H1 (cell line): ENCODE results near the gene METRN. TPM values are rescaled to one million over a fixed set of nuclear protein-coding genes. Genes with fewer than 3 reads are reported as not detected.

ENCODE experiments used
- CTCF ChIA-PET: fragments of 300-600 bp; sonication (Branson Sonifier 250); formaldehyde crosslinking; loops from one replicate; lab custom pipeline; 2021; ENCODE audit not compliant: partially characterized antibody; lab: Charles Lee
- POLR2A ChIA-PET: fragments of 300-600 bp; sonication (Branson Sonifier 250); formaldehyde crosslinking; loops from one replicate; lab custom pipeline; 2021; ENCODE audit warnings: inconsistent platforms; ENCODE audit not compliant: partially characterized antibody; lab: Charles Lee
- DNase-seq, 2 experiments: peaks; one replicate each; pipeline versions ENCODE4 v3.0.0 to v3.0.0-alpha.2; 2010 to 2022; ENCODE audit warnings: low spot score in 2 of 2, low read depth in 1 of 2, mixed read lengths in 1 of 2
- FAIRE-seq: peaks from 2 replicates; lab custom pipeline; 2011; peaks lifted over from hg19 to GRCh38; lab: Jason Lieb, UNC
- H2AFZ ChIP-seq: 2 replicates; pipeline ENCODE4 v1.8.1; 2012; ENCODE audit warnings: low read length, inconsistent platforms
- H2AK5ac ChIP-seq: 2 replicates; pipeline ENCODE4 v1.6.1; 2013; ENCODE audit warnings: low read depth, low read length
- H2BK120ac ChIP-seq: replicated peaks from 2 replicates; pipeline ENCODE3; 2013; ENCODE audit warnings: low read depth, low read length, inconsistent platforms
- H2BK12ac ChIP-seq: 2 replicates; pipeline ENCODE4 v1.6.1; 2013; ENCODE audit warnings: low read depth, low read length
- H2BK15ac ChIP-seq: 2 replicates; pipeline ENCODE4 v1.6.1; 2013; ENCODE audit warnings: low read length
- H2BK20ac ChIP-seq: 2 replicates; pipeline ENCODE4 v1.6.1; 2013; ENCODE audit warnings: low read length
- H2BK5ac ChIP-seq: 2 replicates; pipeline ENCODE4 v1.6.1; 2013; ENCODE audit warnings: low read depth, low read length
- H3K14ac ChIP-seq: 2 replicates; pipeline ENCODE4 v1.6.1; 2013; ENCODE audit warnings: inconsistent platforms; ENCODE audit not compliant: insufficient read length
- H3K18ac ChIP-seq: 2 replicates; pipeline ENCODE4 v1.6.1; 2013; ENCODE audit warnings: low read length; ENCODE audit errors: extremely low read depth
- H3K23ac ChIP-seq: 2 replicates; pipeline ENCODE4 v1.6.1; 2013; ENCODE audit warnings: inconsistent platforms; ENCODE audit not compliant: insufficient read length
- H3K23me2 ChIP-seq: 2 replicates; pipeline ENCODE4 v1.6.1; 2013; ENCODE audit warnings: low read depth, low read length
- H3K27ac ChIP-seq: 2 replicates; pipeline ENCODE4 v1.6.1; 2011; ENCODE audit warnings: low read depth, low read length, inconsistent platforms
- H3K27me3 ChIP-seq, 4 experiments: replicated peaks in 1 of 4; 1 replicate in 1 of 4; 2 replicates in 3 of 4; pipeline versions ENCODE4 v1.6.1 to v1.8.1; 2011 to 2013; ENCODE audit warnings: low read length in 3 of 4, mild to moderate bottlenecking in 3 of 4, inconsistent platforms in 2 of 4, mixed read lengths in 2 of 4, moderate library complexity in 1 of 4; ENCODE audit not compliant: control insufficient read depth in 3 of 4, insufficient read depth in 3 of 4; ENCODE audit errors: extremely low read depth in 1 of 4
- H3K36me3 ChIP-seq, 4 experiments: 2 replicates each; pipeline versions ENCODE4 v1.6.1 to v1.8.1; 2011 to 2013; ENCODE audit warnings: mild to moderate bottlenecking in 4 of 4, low read length in 3 of 4, moderate library complexity in 2 of 4, control low read depth in 1 of 4, inconsistent platforms in 1 of 4; ENCODE audit not compliant: insufficient read depth in 4 of 4, control insufficient read depth in 2 of 4
- H3K4ac ChIP-seq: replicated peaks from 2 replicates; pipeline ENCODE3; 2013; ENCODE audit warnings: low read length, low read depth, mixed read lengths, inconsistent platforms; ENCODE audit not compliant: insufficient read length
- H3K4me1 ChIP-seq, 4 experiments: replicated peaks in 1 of 4; 1 replicate in 1 of 4; 2 replicates in 3 of 4; pipeline versions ENCODE4 v1.6.1 to v1.8.1; 2011 to 2013; ENCODE audit warnings: low read length in 3 of 4, inconsistent platforms in 2 of 4, mixed read lengths in 1 of 4; ENCODE audit not compliant: insufficient read depth in 4 of 4, control insufficient read depth in 3 of 4
- H3K4me2 ChIP-seq, 2 experiments: 2 replicates each; pipeline versions ENCODE4 v1.6.1 to v1.8.1; 2011 to 2013; ENCODE audit warnings: low read depth in 2 of 2, low read length in 2 of 2, control low read depth in 1 of 2, inconsistent platforms in 1 of 2, mild to moderate bottlenecking in 1 of 2; ENCODE audit not compliant: insufficient read depth in 1 of 2
- H3K4me3 ChIP-seq, 4 experiments: fragments of 200-600, 300-600 bp in 1 of 4; sonication (generic), shearing (Covaris generic), sonication (Bioruptor Twin) in 1 of 4; 2 replicates each; pipeline versions ENCODE4 v1.5.1 to v1.8.1; 2011 to 2016; ENCODE audit warnings: low read length in 4 of 4, low read depth in 3 of 4, control low read depth in 2 of 4, inconsistent platforms in 2 of 4, mild to moderate bottlenecking in 2 of 4, mixed read lengths in 1 of 4, moderate library complexity in 1 of 4; ENCODE audit not compliant: insufficient read depth in 2 of 4; ENCODE audit errors: extremely low read depth in 1 of 4
- H3K56ac ChIP-seq: replicated peaks from 2 replicates; pipeline ENCODE3; 2013; ENCODE audit warnings: low read depth, mild to moderate bottlenecking, mixed read lengths, low read length, inconsistent platforms; ENCODE audit not compliant: insufficient read length
- H3K79me1 ChIP-seq: 2 replicates; pipeline ENCODE4 v1.6.1; 2013; ENCODE audit warnings: low read depth, low read length, control low read depth
- H3K79me2 ChIP-seq, 2 experiments: 2 replicates each; pipeline versions ENCODE4 v1.6.1 to v1.8.1; 2012 to 2013; ENCODE audit warnings: low read length in 2 of 2, mild to moderate bottlenecking in 2 of 2, inconsistent platforms in 1 of 2; ENCODE audit not compliant: insufficient read depth in 2 of 2, control insufficient read depth in 1 of 2
- H3K9ac ChIP-seq, 4 experiments: replicated peaks in 1 of 4; 1 replicate in 1 of 4; 2 replicates in 3 of 4; pipeline versions ENCODE4 v1.6.1 to v1.8.1; 2011 to 2013; ENCODE audit warnings: low read depth in 3 of 4, low read length in 3 of 4, control low read depth in 2 of 4, mild to moderate bottlenecking in 2 of 4, moderate library complexity in 2 of 4, inconsistent platforms in 1 of 4; ENCODE audit errors: extremely low read depth in 1 of 4
- H3K9me3 ChIP-seq, 2 experiments: 2 replicates each; pipeline versions ENCODE4 v1.6.1 to v1.8.1; 2012 to 2013; ENCODE audit warnings: mild to moderate bottlenecking in 2 of 2, moderate library complexity in 2 of 2, control low read depth in 1 of 2, inconsistent platforms in 1 of 2, low read depth in 1 of 2, low read length in 1 of 2, mixed read lengths in 1 of 2; ENCODE audit not compliant: insufficient read depth in 2 of 2
- H4K20me1 ChIP-seq, 2 experiments: replicated peaks in 1 of 2; 2 replicates each; pipeline versions ENCODE3 to v1.8.1; 2011 to 2013; ENCODE audit warnings: inconsistent platforms in 2 of 2, low read length in 2 of 2, mild to moderate bottlenecking in 1 of 2; ENCODE audit not compliant: insufficient read depth in 2 of 2, control insufficient read depth in 1 of 2
- H4K5ac ChIP-seq: 2 replicates; pipeline ENCODE4 v1.6.1; 2013; ENCODE audit warnings: low read length, low read depth, mixed read lengths, inconsistent platforms; ENCODE audit not compliant: insufficient read length
- H4K8ac ChIP-seq: 2 replicates; pipeline ENCODE4 v1.8.0; 2013; ENCODE audit warnings: mild to moderate bottlenecking, moderate library complexity, low read length, inconsistent platforms; ENCODE audit not compliant: insufficient read depth; ENCODE audit errors: extremely low read depth
- H4K91ac ChIP-seq: replicated peaks from 2 replicates; pipeline ENCODE3; 2013; ENCODE audit warnings: low read length, mixed read lengths, inconsistent platforms; ENCODE audit not compliant: insufficient read length
- CBX8 ChIP-seq: fragments of 300-800, 300-1000 bp; sonication (generic); IDR thresholded peaks from 2 replicates; pipeline ENCODE4 v1.7.1; 2016; ENCODE audit warnings: low read depth, low read length, borderline replicate concordance
- FOSL1 ChIP-seq: IDR thresholded peaks from 2 replicates; pipeline ENCODE4 v1.6.1; 2011; ENCODE audit warnings: mild to moderate bottlenecking, low read depth, low read length, moderate library complexity; ENCODE audit not compliant: insufficient read depth
- GABPA ChIP-seq: IDR thresholded peaks from 2 replicates; pipeline ENCODE4 v1.6.1; 2011; ENCODE audit warnings: mild to moderate bottlenecking, low read length, moderate library complexity, borderline replicate concordance; ENCODE audit not compliant: insufficient read depth
- HDAC2 ChIP-seq, 2 experiments: fragments of 300-600 bp in 1 of 2; sonication (generic) in 1 of 2; IDR thresholded peaks; 2 replicates each; pipeline ENCODE4 v1.6.1; 2011 to 2012; ENCODE audit warnings: low read depth in 2 of 2, low read length in 2 of 2, mild to moderate bottlenecking in 2 of 2, moderate library complexity in 2 of 2, borderline replicate concordance in 1 of 2, inconsistent platforms in 1 of 2
- JUN ChIP-seq: IDR thresholded peaks from 2 replicates; pipeline ENCODE4 v1.6.1; 2011; ENCODE audit warnings: low read depth, mild to moderate bottlenecking, improper control_type of control experiment, low read length
- NRF1 ChIP-seq: IDR thresholded peaks from 2 replicates; pipeline ENCODE4 v1.6.1; 2011; ENCODE audit warnings: mild to moderate bottlenecking, low read depth, low read length, improper control_type of control experiment
- POLR2A ChIP-seq, 2 experiments: IDR thresholded peaks; 1 replicate in 1 of 2; 2 replicates in 1 of 2; pipeline ENCODE4 v1.6.1; 2011; ENCODE audit warnings: low read depth in 2 of 2, low read length in 2 of 2, mild to moderate bottlenecking in 2 of 2; ENCODE audit errors: control extremely low read depth in 1 of 2
- POU5F1 ChIP-seq: IDR thresholded peaks from 2 replicates; pipeline ENCODE4 v1.6.1; 2011; ENCODE audit warnings: low read depth, mild to moderate bottlenecking, low read length, moderate library complexity
- RXRA ChIP-seq: IDR thresholded peaks from 2 replicates; pipeline ENCODE4 v1.6.1; 2011; ENCODE audit warnings: low read depth, mild to moderate bottlenecking, low read length, moderate library complexity; ENCODE audit not compliant: insufficient read depth
- SIN3A ChIP-seq, 2 experiments: IDR thresholded peaks in 1 of 2; conservative IDR thresholded peaks in 1 of 2; 2 replicates each; pipeline ENCODE4 v1.6.1; 2011 to 2012; ENCODE audit warnings: low read length in 2 of 2, improper control_type of control experiment in 1 of 2, low read depth in 1 of 2, mild to moderate bottlenecking in 1 of 2
- TAF1 ChIP-seq: IDR thresholded peaks from 2 replicates; pipeline ENCODE4 v1.6.1; 2011; ENCODE audit warnings: mild to moderate bottlenecking, low read depth, low read length
- TEAD4 ChIP-seq: IDR thresholded peaks from 2 replicates; pipeline ENCODE4 v1.6.1; 2012; ENCODE audit warnings: low read depth, low read length, inconsistent platforms, mixed read lengths
- WGBS, 2 experiments: shearing (Covaris generic) in 1 of 2; methylation state at CpG; one replicate each; pipeline versions ENCODE4 v1.1.6 to v1.1.7; 2013 to 2015; ENCODE audit warnings: low lambda C conversion rate in 2 of 2, mixed read lengths in 2 of 2, inconsistent platforms in 1 of 2, low coverage in 1 of 2, missing lambda C conversion rate in 1 of 2; ENCODE audit not compliant: insufficient replicate concordance in 2 of 2, insufficient coverage in 1 of 2, insufficient read length in 1 of 2; ENCODE audit errors: extremely low coverage in 1 of 2, missing lambda C conversion rate in 1 of 2; 5-methylcytosine and 5-hydroxymethylcytosine counted together
- polyA plus RNA-seq, 7 experiments: library from polyadenylated mRNA; depleted of rRNA in 3 of 7; stranded (reverse) in 5 of 7; unstranded in 2 of 7; fragments of >200 nt in 5 of 7; fragments of 200-250 nt in 2 of 7; gene quantifications; 1 replicate in 5 of 7; 2 replicates in 1 of 7; 4 replicates in 1 of 7; pipeline versions ENCODE4 v1.2.1 to v1.2.3, GENCODE V29; 2011 to 2013; ENCODE audit warnings: missing spikeins in 2 of 7, mixed read lengths in 2 of 7
- total RNA-seq: library from RNA; stranded (reverse); fragmentation: NEBNext Ultra II Directional; extraction: Animal tissue kit (Norgen Biotek cat#: 25700); gene quantifications from 2 replicates; pipeline ENCODE4 v1.2.1, GENCODE V29; 2021

Gene METRN
- total and polyA plus RNA-seq, 2 of the 8 experiments (the other 6 are each of a cell fraction or from before 2014, with no cell fraction given), result 18.7 to 25.8 TPM

GRCh38 chr16:678209-678857, 36.6 kb upstream of the METRN start:
- H3K27ac ChIP-seq, result no peak overlapping the region; the same call in 1 of the 2 replicates
- no peak overlapping the region for H2AFZ ChIP-seq
- FAIRE-seq (no peak), DNase-seq (no peak)
- H3K9me3 ChIP-seq, result no peaks in the 10 kb centered on the region
- H3K79me2 ChIP-seq, result peaks cover 0 to 12% of the 10 kb centered on the region in 2 experiments; a peak in 1 of 4 replicates
- ChIA-PET POLR2A (interaction anchor here (1.0 to 13.3 kb wide), 13 partner anchors 11 to 1282 kb away, joined by 3 to 214 read pairs (median 4); partner anchors contain the start of genes ANTKMT, CHTF18, RHOT2 and RPUSD1), CTCF (interaction anchor here (0.7 to 2.3 kb wide), 12 partner anchors 10 to 123 kb away, joined by 3 to 11 read pairs (median 4); partner anchors contain the start of genes RHOT2 and WDR24)
- H3K4me3 ChIP-seq, result no peak overlapping the region
- H3K4me2 ChIP-seq, result no peak overlapping the region
- H3K18ac ChIP-seq, result no peak overlapping the region
- peaks cover 7 to 18% (median 13%) of the 10 kb centered on the region in 4 experiments for H3K36me3 ChIP-seq
- peak overlapping the region; percentile 44 for H4K91ac ChIP-seq
- no peak overlapping the region for H2BK120ac ChIP-seq
- peaks cover 15% of the 10 kb centered on the region for H3K23me2 ChIP-seq
- H2BK12ac ChIP-seq, result peak overlapping the region; percentile 75; the same call in 1 of the 2 replicates
- H2BK15ac ChIP-seq, result peak overlapping the region; percentile 99; the same call in 1 of the 2 replicates
- H3K23ac ChIP-seq, result no peak overlapping the region
- H3K14ac ChIP-seq, result no peak overlapping the region
- no peak overlapping the region for H3K4ac ChIP-seq
- 0 out of 2 replicates have a peak overlapping the region, but pooled peaks have one; percentile 7 for H2AK5ac ChIP-seq
- peak overlapping the region; percentile 63; the same call in 1 of the 2 replicates for H2BK5ac ChIP-seq
- peaks cover 0 to 2% (median 0%) of the 10 kb centered on the region in 4 experiments; a peak in 2 of 7 replicates for H3K27me3 ChIP-seq
- peak overlapping the region; percentile 65 for H4K8ac ChIP-seq
- H2BK20ac ChIP-seq, result no peak overlapping the region
- peaks cover 4 to 29% of the 10 kb centered on the region in 2 experiments for H4K20me1 ChIP-seq
- H4K5ac ChIP-seq, result no peak overlapping the region
- WGBS, 2 experiments, result 92% methylated on average over 21 of the region's 21 CpGs; no CpG with 5 or more reads in 1 of the 2 experiments
- peaks cover 0 to 41% (median 32%) of the 10 kb centered on the region in 4 experiments; a peak in 6 of 7 replicates for H3K4me1 ChIP-seq
- H3K79me1 ChIP-seq, result peaks cover 6% of the 10 kb centered on the region; the same call in 1 of the 2 replicates
- H3K9ac ChIP-seq, result no peak overlapping the region
- H3K56ac ChIP-seq, result no peak overlapping the region
- TF ChIP-seq POLR2A (IDR thresholded peaks at IDR 0.05; ENCODE audit: control extremely low read depth in 1 of 2, low read depth in 2 of 2, low read length in 2 of 2) (no peak), TEAD4 (no peak), SIN3A (conservative IDR thresholded peaks at IDR 0.05 in 1 of 2, IDR thresholded peaks at IDR 0.05 in 1 of 2; ENCODE audit: low read depth in 1 of 2, low read length in 2 of 2) (no peak), RXRA (no peak), POU5F1 (no peak), HDAC2 (IDR thresholded peaks at IDR 0.05; ENCODE audit: borderline replicate concordance in 1 of 2, low read depth in 2 of 2, low read length in 2 of 2) (no peak), NRF1 (no peak), JUN (no peak), CBX8 (no peak), TAF1 (no peak), GABPA (no peak), FOSL1 (no peak)
